IPS DF 4.7 (cell line): ENCODE data around the gene MASP1.
"Not testable (repeated sequence)": the region's sequence is repeated elsewhere in the genome, so short reads cannot be mapped to it uniquely, and the experiment has no call there.

Source experiments
- DNase-seq: peaks from one replicate; pipeline ENCODE4 v3.0.0-alpha.2; 2013; ENCODE audit warnings: low spot score; ENCODE audit errors: extremely low read depth

MASP1 gene

GRCh38 chr3:187230011-187230410 is 61.5 kb downstream of the MASP1 start:
- no peak for DNase-seq

GRCh38 chr3:187228740-187229139 is 62.8 kb downstream of the MASP1 start:
- DNase-seq = no peak

GRCh38 chr3:187227658-187228258 is 63.8 kb downstream of the MASP1 start:
- DNase-seq = no peak

- no peak for DNase-seq
These were observed 67.7 kb downstream of the MASP1 start for GRCh38 chr3:187223799-187224198.

- DNase-seq = no peak
These were observed 68.7 kb downstream of the MASP1 start for GRCh38 chr3:187222801-187223200.

GRCh38 chr3:187215460-187215859 is 76.1 kb downstream of the MASP1 start:
- no peak for DNase-seq

- no peak for DNase-seq
These were observed 77.9 kb downstream of the MASP1 start for GRCh38 chr3:187213616-187214015.

- no peak for DNase-seq
These were observed 78.8 kb downstream of the MASP1 start for GRCh38 chr3:187212705-187213104.

GRCh38 chr3:187212196-187212545 is 79.4 kb downstream of the MASP1 start:
- no peak for DNase-seq

GRCh38 chr3:187211532-187212195 is 79.9 kb downstream of the MASP1 start:
- DNase-seq = no peak

- peak; percentile 74 for DNase-seq
These were observed 80.8 kb downstream of the MASP1 start for GRCh38 chr3:187210545-187211327.

- DNase-seq = no peak
These were observed 81.4 kb downstream of the MASP1 start for GRCh38 chr3:187210091-187210490.

GRCh38 chr3:187209491-187209890 is 82.0 kb downstream of the MASP1 start:
- DNase-seq = no peak

GRCh38 chr3:187208159-187208558 is 83.4 kb downstream of the MASP1 start:
- no peak for DNase-seq

GRCh38 chr3:187207624-187208023 is 83.9 kb downstream of the MASP1 start:
- DNase-seq = no peak

- no peak for DNase-seq
These were observed 84.5 kb downstream of the MASP1 start for GRCh38 chr3:187207062-187207461.

GRCh38 chr3:187205683-187206082 is 85.9 kb downstream of the MASP1 start:
- DNase-seq = no peak

- DNase-seq = not testable (repeated sequence)
These were observed 92.0 kb downstream of the MASP1 start for GRCh38 chr3:187199463-187200050.

- DNase-seq = no peak
These were observed 93.0 kb downstream of the MASP1 start for GRCh38 chr3:187198490-187198889.

- DNase-seq = no peak
These were observed 94.2 kb downstream of the MASP1 start, which contains the start of gene RTP1 for GRCh38 chr3:187197335-187197649. TSS of gene RTP1 (plus strand) at chr3:187197486. CDS start at chr3:187197516, 30 bp downstream.

- DNase-seq = no peak
These were observed 94.8 kb downstream of the MASP1 start for GRCh38 chr3:187196573-187197334.

- no peak for DNase-seq
These were observed 98.4 kb downstream of the MASP1 start for GRCh38 chr3:187193181-187193580.
